CD8-positive, alpha-beta memory T cell (primary cell): ENCODE measurements around the gene LRRC38. TPM values are rescaled to one million over a fixed set of nuclear protein-coding genes. Genes with fewer than 3 reads are reported as not detected.

Experiments used
- polyA plus RNA-seq: library from polyadenylated mRNA; unstranded; fragments of 300-500 nt; fragmentation: Illumina TruSeq; gene quantifications from one replicate; pipeline ENCODE4 v1.2.3, GENCODE V29; 2021
- total RNA-seq, 2 experiments: library from RNA; stranded (reverse); gene quantifications; one replicate each; pipeline ENCODE4 v1.2.3, GENCODE V29; 2021

Gene LRRC38
- total and polyA plus RNA-seq, 3 experiments from 2014 or later = not detected

Other genes with a start within 250 kb of the LRRC38 start
- gene PRAMEF8, start 228.9 kb downstream of the LRRC38 start, total RNA-seq = not detected
- not detected for gene PRAMEF8, start 228.9 kb downstream of the LRRC38 start, polyA plus RNA-seq
- not detected for gene PRAMEF33, start 210.5 kb downstream of the LRRC38 start, total RNA-seq
- gene PRAMEF33, start 210.5 kb downstream of the LRRC38 start, polyA plus RNA-seq = not detected
- gene PRAMEF15, start 198.4 kb downstream of the LRRC38 start, total RNA-seq = not detected
- gene PRAMEF15, start 198.4 kb downstream of the LRRC38 start, polyA plus RNA-seq = not detected
- gene PRAMEF14, start 166.9 kb downstream of the LRRC38 start, total RNA-seq = not detected
- gene PRAMEF14, start 166.9 kb downstream of the LRRC38 start, polyA plus RNA-seq = not detected
- not detected for gene PRAMEF19, start 142.1 kb downstream of the LRRC38 start, total RNA-seq
- not detected for gene PRAMEF19, start 142.1 kb downstream of the LRRC38 start, polyA plus RNA-seq
- gene PRAMEF17, start 124.4 kb downstream of the LRRC38 start, total RNA-seq = not detected
- not detected for gene PRAMEF17, start 124.4 kb downstream of the LRRC38 start, polyA plus RNA-seq
- not detected for gene PRAMEF20, start 103.6 kb downstream of the LRRC38 start, total RNA-seq
- not detected for gene PRAMEF20, start 103.6 kb downstream of the LRRC38 start, polyA plus RNA-seq
- under 1 TPM in 1 of 2 experiments, not detected in 1; 0.20 TPM for gene PDPN, start 69.8 kb upstream of the LRRC38 start, total RNA-seq
- not detected for gene PDPN, start 69.8 kb upstream of the LRRC38 start, polyA plus RNA-seq
- gene PRDM2, start 186.2 kb upstream of the LRRC38 start, total RNA-seq = 10 to 100 TPM; 67.9 to 70.1 TPM
- gene PRDM2, start 186.2 kb upstream of the LRRC38 start, polyA plus RNA-seq = 24.4 TPM